HepG2 (cell line): ENCODE data around the gene VAV2. TPM values are rescaled to one million over a fixed set of nuclear protein-coding genes. Genes with fewer than 3 reads are reported as not detected.

ENCODE experiments used
- CCDC6 ChIP-seq: sonication (generic); formaldehyde crosslinking; IDR thresholded peaks from 2 replicates; pipeline ENCODE4 v1.8.1; 2022; ENCODE audit warnings: mild to moderate bottlenecking, missing genetic modification reagents, moderate library complexity
- CSRNP1 ChIP-seq: sonication (generic); formaldehyde crosslinking; IDR thresholded peaks from 2 replicates; pipeline ENCODE4 v1.8.1; 2023; ENCODE audit warnings: mild to moderate bottlenecking, missing genetic modification reagents
- DZIP1 ChIP-seq: sonication (generic); formaldehyde crosslinking; IDR thresholded peaks from 2 replicates; pipeline ENCODE4 v1.5.0; 2020; ENCODE audit warnings: mild to moderate bottlenecking, missing genetic modification reagents
- HNRNPL ChIP-seq: fragments of 200-400 bp; formaldehyde crosslinking; IDR thresholded peaks from 2 replicates; pipeline ENCODE4 v1.6.1; 2017; ENCODE audit warnings: mild to moderate bottlenecking, low read depth, low read length
- KDM2A ChIP-seq: sonication (generic); formaldehyde crosslinking; IDR thresholded peaks from 2 replicates; pipeline ENCODE4 v1.4.0; 2020; ENCODE audit warnings: low read depth, missing genetic modification reagents, borderline replicate concordance
- KLF6 ChIP-seq: IDR thresholded peaks from 2 replicates; pipeline ENCODE4 v1.8.0; 2016; ENCODE audit warnings: missing biosample characterization, missing genetic modification reagents
- NCOA5 ChIP-seq: sonication (generic); formaldehyde crosslinking; IDR thresholded peaks from 2 replicates; pipeline ENCODE4 v1.4.0; 2020; ENCODE audit warnings: missing genetic modification reagents
- NFYB ChIP-seq: sonication (generic); formaldehyde crosslinking; IDR thresholded peaks from 2 replicates; pipeline ENCODE4 v1.4.0; 2020; ENCODE audit warnings: missing genetic modification reagents
- PCBP1 ChIP-seq: fragments of 200-400 bp; formaldehyde crosslinking; IDR thresholded peaks from 2 replicates; pipeline ENCODE4 v1.6.1; 2017; ENCODE audit warnings: mild to moderate bottlenecking, low read depth, low read length, borderline replicate concordance
- REL ChIP-seq: sonication (generic); formaldehyde crosslinking; conservative IDR thresholded peaks from 2 replicates; pipeline ENCODE4 v1.8.0; 2022; ENCODE audit warnings: mild to moderate bottlenecking, missing genetic modification reagents, moderate library complexity
- SMARCE1 ChIP-seq: fragments of 450-650 bp; IDR thresholded peaks from 2 replicates; pipeline ENCODE4 v1.6.1; 2017; ENCODE audit warnings: borderline replicate concordance
- SNAPC2 ChIP-seq: sonication (generic); formaldehyde crosslinking; IDR thresholded peaks from 2 replicates; pipeline ENCODE4 v1.8.1; 2022; ENCODE audit warnings: mild to moderate bottlenecking, missing genetic modification reagents
- SRSF1 ChIP-seq: fragments of 200-400 bp; formaldehyde crosslinking; optimal IDR thresholded peaks from 2 replicates; pipeline ENCODE3; 2017; ENCODE audit warnings: mild to moderate bottlenecking, low read depth, low read length, moderate library complexity
- TOE1 ChIP-seq: sonication (generic); formaldehyde crosslinking; IDR thresholded peaks from 2 replicates; pipeline ENCODE4 v1.4.0; 2020; ENCODE audit warnings: mild to moderate bottlenecking, missing genetic modification reagents
- ZBTB21 ChIP-seq: sonication (generic); formaldehyde crosslinking; IDR thresholded peaks from 2 replicates; pipeline ENCODE4 v1.4.0; 2020; ENCODE audit warnings: missing genetic modification reagents
- ZBTB7B ChIP-seq: sonication (generic); formaldehyde crosslinking; IDR thresholded peaks from 2 replicates; pipeline ENCODE4 v1.4.0; 2020; ENCODE audit warnings: missing genetic modification reagents
- ZNF207 ChIP-seq: fragments of 450-650 bp; IDR thresholded peaks from 2 replicates; pipeline ENCODE4 v1.6.1; 2016; ENCODE audit warnings: antibody characterized with exemption, borderline replicate concordance
- ZNF264 ChIP-seq: sonication (generic); formaldehyde crosslinking; IDR thresholded peaks from 2 replicates; pipeline ENCODE4 v1.4.0; 2020; ENCODE audit warnings: missing genetic modification reagents
- ZNF546 ChIP-seq: sonication (generic); formaldehyde crosslinking; conservative IDR thresholded peaks from 2 replicates; pipeline ENCODE4 v1.8.1; 2023; ENCODE audit warnings: mild to moderate bottlenecking, missing genetic modification reagents
- ZNF75D ChIP-seq: sonication (generic); formaldehyde crosslinking; IDR thresholded peaks from 2 replicates; pipeline ENCODE4 v1.8.1; 2023; ENCODE audit warnings: missing genetic modification reagents, mild to moderate bottlenecking, borderline replicate concordance
- ZNF768 ChIP-seq: sonication (generic); formaldehyde crosslinking; IDR thresholded peaks from 2 replicates; pipeline ENCODE4 v1.4.0; 2020; ENCODE audit warnings: missing genetic modification reagents
- polyA plus RNA-seq, 8 experiments: library from polyadenylated mRNA; depleted of rRNA in 3 of 8; stranded (reverse) in 7 of 8; unstranded in 1 of 8; fragments of >200 nt; fragmentation: Illumina TruSeq in 4 of 8; extraction: Trizol in 4 of 8; gene quantifications; 2 replicates each; pipeline versions ENCODE4 v1.2.1 to v1.2.3, GENCODE V29; 2011 to 2016; ENCODE audit warnings: low read depth in 4 of 8, missing spikeins in 1 of 8, mixed read lengths in 1 of 8; ENCODE audit not compliant: insufficient read depth in 1 of 8
- total RNA-seq, 5 experiments: library from RNA; depleted of rRNA; stranded (reverse); fragments of >200 nt; fragmentation: Illumina TruSeq; extraction: Trizol; gene quantifications; 2 replicates each; pipeline ENCODE4 v1.2.3, GENCODE V29; 2016; ENCODE audit warnings: low read depth in 1 of 5
- TF ChIP-seq, protein P1 (sequence below): IDR thresholded peaks from 2 replicates; pipeline ENCODE4 v1.6.1; 2016; ENCODE audit warnings: mild to moderate bottlenecking
- TF ChIP-seq, protein P2 (sequence below): sonication (generic); formaldehyde crosslinking; IDR thresholded peaks from 2 replicates; pipeline ENCODE4 v1.4.0; 2020; ENCODE audit warnings: missing genetic modification reagents, borderline replicate concordance

VAV2 gene
- total and polyA plus RNA-seq, 2 of the 13 experiments (the other 11 are each of a cell fraction or from before 2014, with no cell fraction given), result 22.5 to 22.9 TPM

- TF ChIP-seq REL (CRISPR knock-in tag) (no peak), SMARCE1 (no peak), PCBP1 (0 out of 2 replicates have a peak, but pooled peaks have one; percentile 79), ZNF207 (no peak), NCOA5 (CRISPR knock-in tag) (no peak), NFYB (CRISPR knock-in tag) (no peak), ZBTB21 (CRISPR knock-in tag) (no peak), ZBTB7B (CRISPR knock-in tag) (0 out of 2 replicates have a peak, but pooled peaks have one; percentile 3), SRSF1 (peak; percentile 65), HNRNPL (peak; percentile 81), DZIP1 (CRISPR knock-in tag) (no peak), CSRNP1 (CRISPR knock-in tag) (no peak), ZNF546 (CRISPR knock-in tag) (0 out of 2 replicates have a peak, but pooled peaks have one; percentile 57), TOE1 (CRISPR knock-in tag) (0 out of 2 replicates have a peak, but pooled peaks have one; percentile 7), ZNF768 (CRISPR knock-in tag) (no peak), KDM2A (CRISPR knock-in tag) (0 out of 2 replicates have a peak, but pooled peaks have one; percentile 11), ZNF75D (no peak), ZNF264 (CRISPR knock-in tag) (no peak), KLF6 (CRISPR knock-in tag) (no peak), SNAPC2 (CRISPR knock-in tag) (0 out of 2 replicates have a peak, but pooled peaks have one; percentile 8), CCDC6 (CRISPR knock-in tag) (no peak)
- TF ChIP-seq, protein P1, sequence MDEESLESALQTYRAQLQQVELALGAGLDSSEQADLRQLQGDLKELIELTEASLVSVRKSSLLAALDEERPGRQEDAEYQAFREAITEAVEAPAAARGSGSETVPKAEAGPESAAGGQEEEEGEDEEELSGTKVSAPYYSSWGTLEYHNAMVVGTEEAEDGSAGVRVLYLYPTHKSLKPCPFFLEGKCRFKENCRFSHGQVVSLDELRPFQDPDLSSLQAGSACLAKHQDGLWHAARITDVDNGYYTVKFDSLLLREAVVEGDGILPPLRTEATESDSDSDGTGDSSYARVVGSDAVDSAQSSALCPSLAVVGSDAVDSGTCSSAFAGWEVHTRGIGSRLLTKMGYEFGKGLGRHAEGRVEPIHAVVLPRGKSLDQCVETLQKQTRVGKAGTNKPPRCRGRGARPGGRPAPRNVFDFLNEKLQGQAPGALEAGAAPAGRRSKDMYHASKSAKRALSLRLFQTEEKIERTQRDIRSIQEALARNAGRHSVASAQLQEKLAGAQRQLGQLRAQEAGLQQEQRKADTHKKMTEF (CRISPR knock-in tag), result peak; percentile 38; the same call in 1 of the 2 replicates
- TF ChIP-seq, protein P2, sequence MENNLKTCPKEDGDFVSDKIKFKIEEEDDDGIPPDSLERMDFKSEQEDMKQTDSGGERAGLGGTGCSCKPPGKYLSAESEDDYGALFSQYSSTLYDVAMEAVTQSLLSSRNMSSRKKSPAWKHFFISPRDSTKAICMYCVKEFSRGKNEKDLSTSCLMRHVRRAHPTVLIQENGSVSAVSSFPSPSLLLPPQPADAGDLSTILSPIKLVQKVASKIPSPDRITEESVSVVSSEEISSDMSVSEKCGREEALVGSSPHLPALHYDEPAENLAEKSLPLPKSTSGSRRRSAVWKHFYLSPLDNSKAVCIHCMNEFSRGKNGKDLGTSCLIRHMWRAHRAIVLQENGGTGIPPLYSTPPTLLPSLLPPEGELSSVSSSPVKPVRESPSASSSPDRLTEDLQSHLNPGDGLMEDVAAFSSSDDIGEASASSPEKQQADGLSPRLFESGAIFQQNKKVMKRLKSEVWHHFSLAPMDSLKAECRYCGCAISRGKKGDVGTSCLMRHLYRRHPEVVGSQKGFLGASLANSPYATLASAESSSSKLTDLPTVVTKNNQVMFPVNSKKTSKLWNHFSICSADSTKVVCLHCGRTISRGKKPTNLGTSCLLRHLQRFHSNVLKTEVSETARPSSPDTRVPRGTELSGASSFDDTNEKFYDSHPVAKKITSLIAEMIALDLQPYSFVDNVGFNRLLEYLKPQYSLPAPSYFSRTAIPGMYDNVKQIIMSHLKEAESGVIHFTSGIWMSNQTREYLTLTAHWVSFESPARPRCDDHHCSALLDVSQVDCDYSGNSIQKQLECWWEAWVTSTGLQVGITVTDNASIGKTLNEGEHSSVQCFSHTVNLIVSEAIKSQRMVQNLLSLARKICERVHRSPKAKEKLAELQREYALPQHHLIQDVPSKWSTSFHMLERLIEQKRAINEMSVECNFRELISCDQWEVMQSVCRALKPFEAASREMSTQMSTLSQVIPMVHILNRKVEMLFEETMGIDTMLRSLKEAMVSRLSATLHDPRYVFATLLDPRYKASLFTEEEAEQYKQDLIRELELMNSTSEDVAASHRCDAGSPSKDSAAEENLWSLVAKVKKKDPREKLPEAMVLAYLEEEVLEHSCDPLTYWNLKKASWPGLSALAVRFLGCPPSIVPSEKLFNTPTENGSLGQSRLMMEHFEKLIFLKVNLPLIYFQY, result no peak
Measured at GRCh38 chr9:133978899-133979272, 13.2 kb downstream of the VAV2 start (continued).
